Activated CD8-positive, alpha-beta memory T cell treated with anti-CD3 and anti-CD28 coated beads, Interleukin-2, amount 50 U/mL, for 4 hours (primary cell): ENCODE data around the gene ARID1B.

Experiments used
- DNase-seq: peaks from one replicate; pipeline ENCODE4 v3.0.0-alpha.2; 2020

Gene ARID1B

DNA sequence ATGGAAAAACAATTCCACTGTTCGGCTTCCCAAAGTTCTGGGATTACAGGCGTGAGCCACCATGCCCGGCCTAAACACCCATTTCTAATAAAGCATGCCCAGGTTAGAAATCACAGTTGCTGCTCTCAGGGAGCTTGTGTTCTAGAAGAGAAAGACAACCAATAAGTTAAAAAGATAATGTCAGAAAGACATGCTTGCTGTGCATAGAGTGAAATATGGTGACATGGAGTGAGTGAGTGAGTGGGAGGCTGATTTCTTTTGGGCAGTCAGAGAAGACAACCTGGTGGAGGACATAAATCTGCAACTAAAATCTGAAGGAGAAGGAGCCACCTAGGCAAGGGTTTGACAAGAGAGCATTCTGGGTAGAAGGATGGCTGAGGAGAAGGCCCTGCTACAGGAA, 222.6 kb downstream of the ARID1B start:
- no peak for DNase-seq

- DNase-seq = no peak
Observed at GRCh38 chr6:157001716-157002115, 224.5 kb downstream of the ARID1B start.

GRCh38 chr6:157002774-157003173, 225.6 kb downstream of the ARID1B start:
- no peak for DNase-seq

- DNase-seq = no peak
Observed at GRCh38 chr6:157005940-157006339, 228.8 kb downstream of the ARID1B start.

GRCh38 chr6:157008568-157008967, 231.4 kb downstream of the ARID1B start:
- no peak for DNase-seq

- no peak for DNase-seq
Observed at GRCh38 chr6:157012355-157012754, 235.2 kb downstream of the ARID1B start.

GRCh38 chr6:157013649-157014304, 236.6 kb downstream of the ARID1B start:
- no peak for DNase-seq

DNA sequence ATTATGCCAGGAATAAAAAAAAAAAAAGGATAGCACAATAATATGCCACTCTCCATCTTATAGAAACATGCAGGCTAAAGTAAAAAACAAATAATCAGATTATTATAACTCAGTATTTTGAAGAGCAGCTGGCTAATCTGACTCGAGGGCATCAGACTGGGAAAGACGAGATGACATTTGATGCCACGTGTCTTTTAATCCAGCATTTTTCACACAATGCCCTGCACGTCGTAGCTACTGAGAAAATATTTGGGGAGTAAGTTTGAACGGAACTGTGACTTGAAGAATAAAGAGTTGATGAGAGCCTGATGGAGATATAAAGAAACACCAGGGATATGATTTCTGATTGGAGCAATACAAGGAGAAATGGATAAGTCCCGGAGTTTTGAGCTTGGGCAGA, 237.7 kb downstream of the ARID1B start:
- no peak for DNase-seq

GRCh38 chr6:157017022-157017421, 239.8 kb downstream of the ARID1B start:
- no peak for DNase-seq

- DNase-seq = no peak
Observed at GRCh38 chr6:157017861-157018260, 240.7 kb downstream of the ARID1B start.

DNA sequence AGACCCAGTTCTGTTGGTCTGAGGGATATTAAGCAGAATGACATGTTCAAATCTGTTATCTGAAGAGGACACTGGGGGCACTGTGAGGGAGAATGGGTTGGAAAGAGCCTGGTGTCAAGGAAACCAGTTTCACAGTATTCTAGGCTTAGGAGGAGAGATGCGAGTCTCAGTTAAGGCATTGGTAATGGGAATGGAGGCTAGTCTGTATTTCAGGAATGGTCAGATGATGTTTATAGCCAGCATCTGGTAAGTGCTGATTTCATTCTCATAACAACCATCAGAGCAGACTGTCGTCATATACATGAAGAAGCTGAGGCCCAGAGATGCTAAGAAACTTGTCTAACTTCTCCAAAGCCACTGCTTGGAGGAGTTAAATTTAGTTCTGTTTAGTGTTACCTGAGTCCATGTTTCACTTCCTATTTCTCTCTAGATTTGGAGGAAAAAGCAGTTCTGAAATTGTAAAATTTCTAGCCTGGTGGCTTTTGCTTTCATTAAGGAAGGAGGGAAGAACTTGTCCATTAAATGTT, 242.0 kb downstream of the ARID1B start:
- no peak for DNase-seq

DNA sequence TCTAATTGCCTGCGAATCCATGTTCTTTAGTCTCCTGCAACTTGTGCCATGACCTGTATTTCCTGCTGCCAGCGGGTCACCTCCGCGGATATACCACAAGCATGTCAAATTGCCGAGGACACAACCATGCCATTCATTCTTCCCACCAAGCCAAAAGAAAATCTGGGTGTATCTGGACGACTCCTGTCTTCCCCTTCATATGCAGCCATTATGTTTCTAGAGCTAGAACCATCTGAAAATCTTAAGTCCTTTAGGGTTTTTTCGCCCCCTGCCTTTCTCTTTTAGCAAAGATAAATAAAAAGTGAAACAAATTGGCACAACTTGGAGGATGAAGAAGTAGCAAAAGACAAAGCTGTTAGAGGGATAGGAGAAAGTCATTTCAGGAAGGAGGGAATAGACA, 242.6 kb downstream of the ARID1B start:
- no peak for DNase-seq

DNA sequence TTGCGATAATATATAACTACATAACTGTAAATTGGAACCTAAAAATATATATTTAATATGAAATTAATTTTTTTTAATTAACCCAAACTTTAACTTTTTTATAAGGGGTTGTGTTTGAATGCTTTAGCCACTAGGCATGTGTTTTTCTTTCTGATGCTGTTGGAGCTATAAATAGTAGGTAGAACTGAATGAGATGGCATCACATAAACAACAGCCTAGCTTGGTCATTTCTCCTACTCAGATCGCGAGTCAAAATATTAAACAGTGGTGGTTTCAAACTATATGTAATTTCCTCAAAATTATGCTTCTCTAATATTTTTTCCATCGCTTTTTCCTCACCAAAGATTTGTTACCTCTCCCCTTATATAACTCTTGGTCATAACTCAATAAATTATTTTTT, 243.2 kb downstream of the ARID1B start:
- no peak for DNase-seq

GRCh38 chr6:157020881-157021343, 243.7 kb downstream of the ARID1B start:
- peak; percentile 58 for DNase-seq

GRCh38 chr6:157021344-157021992, 244.3 kb downstream of the ARID1B start:
- DNase-seq = peak; percentile 89

GRCh38 chr6:157021993-157022740, 245.0 kb downstream of the ARID1B start:
- peak; percentile 81 for DNase-seq

GRCh38 chr6:157023958-157024357, 246.8 kb downstream of the ARID1B start:
- DNase-seq = no peak

- no peak for DNase-seq
Observed at GRCh38 chr6:157024745-157025144, 247.6 kb downstream of the ARID1B start.

DNA sequence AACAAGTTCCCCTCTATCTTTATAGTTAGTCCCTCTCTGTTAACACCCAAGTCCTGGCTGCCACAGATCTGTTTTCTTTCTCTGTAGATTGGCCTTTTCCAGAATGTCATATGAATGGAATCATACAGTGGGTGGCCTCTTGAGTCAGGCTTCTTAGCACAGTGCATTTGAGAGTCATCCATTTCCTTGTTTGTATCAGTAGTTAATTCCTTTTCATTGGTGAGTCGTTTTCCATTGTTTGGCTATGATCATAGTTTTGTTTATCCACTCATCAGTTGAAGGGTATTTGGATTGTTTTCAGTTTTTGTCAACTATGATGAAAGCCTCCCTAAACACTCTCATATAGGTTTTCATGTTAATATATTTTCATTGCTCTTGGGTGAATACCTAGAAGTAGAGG, 248.3 kb downstream of the ARID1B start:
- DNase-seq = no peak

GRCh38 chr6:157029980-157030690, 253.0 kb downstream of the ARID1B start:
- DNase-seq = no peak

- no peak for DNase-seq
Observed at GRCh38 chr6:157030755-157031154, 253.6 kb downstream of the ARID1B start.

DNA sequence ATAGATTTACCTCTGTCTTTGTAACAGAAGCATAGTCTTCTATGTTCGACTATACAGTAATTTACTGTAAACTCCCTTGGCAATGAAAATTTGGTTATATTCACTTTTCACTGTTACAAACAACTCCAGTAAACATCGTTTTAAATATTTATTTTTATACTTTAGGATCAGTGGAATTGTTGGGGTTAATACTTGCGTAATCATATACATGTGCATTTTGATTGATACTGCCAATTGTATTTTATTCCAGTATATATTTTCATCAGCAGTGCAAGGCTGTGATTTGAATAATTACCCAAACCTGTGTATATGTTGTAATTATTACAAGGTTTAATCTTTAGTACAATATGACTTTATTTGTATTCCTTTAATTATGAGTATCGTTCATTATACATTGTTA, 255.7 kb downstream of the ARID1B start:
- DNase-seq = no peak
